ENCODE data around the gene HEATR9.

HEATR9 gene

GRCh38 chr17:35855965-35856364, 12.7 kb downstream of the HEATR9 start:
- DNase-seq, result no peak

- peak; percentile 35 for DNase-seq
These were observed 19.0 kb downstream of the HEATR9 start for GRCh38 chr17:35849469-35850348.

- DNase-seq, result no peak
These were observed 20.9 kb downstream of the HEATR9 start for GRCh38 chr17:35847633-35848373.

- no peak for DNase-seq
These were observed 21.7 kb downstream of the HEATR9 start for GRCh38 chr17:35847006-35847405.

- no peak for DNase-seq
These were observed 22.5 kb downstream of the HEATR9 start for GRCh38 chr17:35846055-35846809.

- no peak for DNase-seq
These were observed 24.1 kb downstream of the HEATR9 start for GRCh38 chr17:35844547-35844946.

GRCh38 chr17:35843698-35844097, 25.0 kb downstream of the HEATR9 start:
- DNase-seq, result no peak

- DNase-seq, result no peak
These were observed 26.5 kb downstream of the HEATR9 start for GRCh38 chr17:35842239-35842638.

- DNase-seq, result peak; percentile 68
These were observed 27.2 kb downstream of the HEATR9 start for GRCh38 chr17:35841505-35841904.

GRCh38 chr17:35841101-35841500, 27.6 kb downstream of the HEATR9 start:
- DNase-seq, result no peak

GRCh38 chr17:35825206-35825605, 43.5 kb downstream of the HEATR9 start:
- DNase-seq, result no peak

GRCh38 chr17:35821308-35821707, 47.4 kb downstream of the HEATR9 start:
- no peak for DNase-seq

GRCh38 chr17:35819455-35819854, 49.2 kb downstream of the HEATR9 start:
- DNase-seq, result no peak

GRCh38 chr17:35817196-35817595, 51.5 kb downstream of the HEATR9 start:
- DNase-seq, result no peak

- DNase-seq, result no peak
These were observed 52.0 kb downstream of the HEATR9 start for GRCh38 chr17:35816723-35817122.

- DNase-seq, result no peak
These were observed 56.2 kb downstream of the HEATR9 start for GRCh38 chr17:35812456-35812855.

- no peak for DNase-seq
These were observed 56.9 kb downstream of the HEATR9 start for GRCh38 chr17:35811759-35812158.

GRCh38 chr17:35809855-35810461, 58.7 kb downstream of the HEATR9 start:
- DNase-seq, result peak; percentile 16

GRCh38 chr17:35808962-35809854, 59.5 kb downstream of the HEATR9 start, which contains the start of gene TAF15:
TAF15 (plus strand) TSS chr17:35809484; CDS start chr17:35809570, 86 bp downstream.
- DNase-seq, result peak; percentile 98

GRCh38 chr17:35808240-35808961, 60.3 kb downstream of the HEATR9 start:
- DNase-seq, result no peak
